Activated CD8-positive, alpha-beta T cell treated with anti-CD3 and anti-CD28 coated beads for 36 hours (primary cell): ENCODE measurements around the gene VAV1. TPM values are rescaled to one million over a fixed set of nuclear protein-coding genes. Genes with fewer than 3 reads are reported as not detected.
"Not testable (repeated sequence)": the region's sequence is repeated elsewhere in the genome, so short reads cannot be mapped to it uniquely, and the experiment has no call there.

Experiments
- ATAC-seq: fragments of 200-7000 bp; cut with Tn5 transposase; one replicate; pipeline ENCODE4 v1.10.0; 2021; ENCODE audit warnings: mild to moderate bottlenecking, moderate library complexity
- CTCF ChIA-PET: fragments of 350-600 bp; sonication (Branson Sonifier 250); formaldehyde crosslinking; loops from one replicate; lab custom pipeline; 2021; ENCODE audit warnings: antibody characterized with exemption; lab: Charles Lee
- POLR2A ChIA-PET: fragments of 350-600 bp; sonication (Branson Sonifier 250); formaldehyde crosslinking; loops from one replicate; lab custom pipeline; 2021; ENCODE audit warnings: antibody characterized with exemption; lab: Charles Lee
- DNase-seq: peaks from one replicate; pipeline ENCODE4 v3.0.0-alpha.2; 2020
- H3K27ac Mint-ChIP-seq: one replicate; pipeline ENCODE4 v1.8.0; 2021; ENCODE audit warnings: mild to moderate bottlenecking, mixed read lengths
- H3K27me3 Mint-ChIP-seq: one replicate; pipeline ENCODE4 v1.8.0; 2021; ENCODE audit warnings: mixed read lengths
- H3K36me3 Mint-ChIP-seq: one replicate; pipeline ENCODE4 v1.8.0; 2021; ENCODE audit warnings: low read depth, mixed read lengths
- H3K4me1 Mint-ChIP-seq: one replicate; pipeline ENCODE4 v1.8.0; 2021; ENCODE audit warnings: low read depth, mixed read lengths
- H3K4me3 Mint-ChIP-seq: one replicate; pipeline ENCODE4 v1.8.0; 2021; ENCODE audit warnings: mild to moderate bottlenecking, moderate library complexity, mixed read lengths
- H3K9me3 Mint-ChIP-seq: one replicate; pipeline ENCODE4 v1.8.0; 2021; ENCODE audit warnings: mixed read lengths
- intact Hi-C: fragments of 100-400 bp; cut with micrococcal nuclease; formaldehyde crosslinking; loops from one replicate; pipeline ENCODE4 v1.10.0; 2022
- total RNA-seq, 2 experiments: library from RNA; stranded (reverse); gene quantifications; one replicate each; pipeline ENCODE4 v1.2.3, GENCODE V29; 2021
- TF ChIP-seq, protein P1 (sequence below): fragments of 200-600 bp; IDR thresholded peaks from one replicate; pipeline ENCODE4 v1.8.0; 2022; ENCODE audit warnings: antibody characterized with exemption, mild to moderate bottlenecking

VAV1 gene
- total RNA-seq, 2 experiments from 2014 or later = 61.7 to 65.4 TPM

GRCh38 chr19:6744381-6745301 is 27.9 kb upstream of the VAV1 start:
- peaks cover 9% of the 10 kb centered on the region for H3K4me1 Mint-ChIP-seq
- ATAC-seq (no peak), DNase-seq (no peak)
- H3K27ac Mint-ChIP-seq = no peak overlapping the region
- no peaks in the 10 kb centered on the region for H3K27me3 Mint-ChIP-seq
- intact Hi-C loops = no loop called here
- H3K9me3 Mint-ChIP-seq = no peaks in the 10 kb centered on the region
- POLR2A ChIA-PET = interaction anchor here (1.4 kb wide), 1 partner anchor 8 kb away, joined by 5 read pairs; no protein-coding TSS in a partner anchor
- TF ChIP-seq, protein P1, sequence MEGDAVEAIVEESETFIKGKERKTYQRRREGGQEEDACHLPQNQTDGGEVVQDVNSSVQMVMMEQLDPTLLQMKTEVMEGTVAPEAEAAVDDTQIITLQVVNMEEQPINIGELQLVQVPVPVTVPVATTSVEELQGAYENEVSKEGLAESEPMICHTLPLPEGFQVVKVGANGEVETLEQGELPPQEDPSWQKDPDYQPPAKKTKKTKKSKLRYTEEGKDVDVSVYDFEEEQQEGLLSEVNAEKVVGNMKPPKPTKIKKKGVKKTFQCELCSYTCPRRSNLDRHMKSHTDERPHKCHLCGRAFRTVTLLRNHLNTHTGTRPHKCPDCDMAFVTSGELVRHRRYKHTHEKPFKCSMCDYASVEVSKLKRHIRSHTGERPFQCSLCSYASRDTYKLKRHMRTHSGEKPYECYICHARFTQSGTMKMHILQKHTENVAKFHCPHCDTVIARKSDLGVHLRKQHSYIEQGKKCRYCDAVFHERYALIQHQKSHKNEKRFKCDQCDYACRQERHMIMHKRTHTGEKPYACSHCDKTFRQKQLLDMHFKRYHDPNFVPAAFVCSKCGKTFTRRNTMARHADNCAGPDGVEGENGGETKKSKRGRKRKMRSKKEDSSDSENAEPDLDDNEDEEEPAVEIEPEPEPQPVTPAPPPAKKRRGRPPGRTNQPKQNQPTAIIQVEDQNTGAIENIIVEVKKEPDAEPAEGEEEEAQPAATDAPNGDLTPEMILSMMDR = no peak
- H3K36me3 Mint-ChIP-seq = peaks cover 45% of the 10 kb centered on the region
- no peak overlapping the region for H3K4me3 Mint-ChIP-seq
- CTCF ChIA-PET = no interaction called here

- intact Hi-C loops = no loop called here
- CTCF ChIA-PET = no interaction called here
Measured at GRCh38 chr19:6745965-6746364, 26.5 kb upstream of the VAV1 start.

GRCh38 chr19:6748543-6748942 is 24.0 kb upstream of the VAV1 start:
- ATAC-seq, intact Hi-C loops, DNase-seq, H3K4me3 Mint-ChIP-seq, H3K9me3 Mint-ChIP-seq, H3K27me3 Mint-ChIP-seq, H3K27ac Mint-ChIP-seq, H3K4me1 Mint-ChIP-seq: not testable (repeated sequence)
- H3K36me3 Mint-ChIP-seq = peaks cover 52% of the 10 kb centered on the region
- ChIA-PET POLR2A (interaction anchor here (1.2 kb wide), 1 partner anchor 11 kb away, joined by 3 read pairs; no protein-coding TSS in a partner anchor), CTCF (interaction anchor here (2.7 kb wide), 1 partner anchor 11 kb away, joined by 10 read pairs; the partner anchor contains the start of gene GPR108)

More at GRCh38 chr19:6745965-6746364, 26.5 kb upstream of the VAV1 start:
- H3K27me3 Mint-ChIP-seq = no peaks in the 10 kb centered on the region
- no peak for DNase-seq
- H3K9me3 Mint-ChIP-seq = no peaks in the 10 kb centered on the region
- H3K4me1 Mint-ChIP-seq = peaks cover 7% of the 10 kb centered on the region
- no peak for ATAC-seq
- H3K36me3 Mint-ChIP-seq = peaks cover 48% of the 10 kb centered on the region
- H3K4me3 Mint-ChIP-seq = no peak overlapping the region
- H3K27ac Mint-ChIP-seq = no peak overlapping the region
- TF ChIP-seq, protein P1 = no peak
- POLR2A ChIA-PET = no interaction called here

GRCh38 chr19:6750062-6750461 is 22.4 kb upstream of the VAV1 start:
- peaks cover 9% of the 10 kb centered on the region for H3K4me1 Mint-ChIP-seq
- H3K36me3 Mint-ChIP-seq = peaks cover 58% of the 10 kb centered on the region
- ATAC-seq (no peak), DNase-seq (no peak)
- TF ChIP-seq, protein P1 = no peak
- intact Hi-C loops = no loop called here
- H3K27ac Mint-ChIP-seq = no peak overlapping the region
- ChIA-PET POLR2A (interaction anchor here (1.1 kb wide), 1 partner anchor 11 kb away, joined by 4 read pairs; no protein-coding TSS in a partner anchor), CTCF (interaction anchor here (1.1 kb wide), 1 partner anchor 10 kb away, joined by 3 read pairs; no protein-coding TSS in a partner anchor)
- H3K27me3 Mint-ChIP-seq = no peaks in the 10 kb centered on the region
- H3K4me3 Mint-ChIP-seq = no peak overlapping the region
- H3K9me3 Mint-ChIP-seq = no peaks in the 10 kb centered on the region

- Mint-ChIP-seq H3K4me1 (peaks cover 9% of the 10 kb centered on the region), H3K36me3 (peaks cover 52% of the 10 kb centered on the region), H3K4me3 (no peak overlapping the region), H3K9me3 (no peaks in the 10 kb centered on the region), H3K27me3 (no peaks in the 10 kb centered on the region), H3K27ac (no peak overlapping the region)
- DNase-seq (no peak), ATAC-seq (no peak)
- TF ChIP-seq, protein P1 = no peak
- intact Hi-C loops = no loop called here
- ChIA-PET CTCF (no interaction called here), POLR2A (no interaction called here)
Measured at GRCh38 chr19:6751189-6751588, 21.3 kb upstream of the VAV1 start.
